Mesendoderm (in vitro differentiated cells): Measurements from ENCODE around the gene IGFBP4.

Experiments used
- DNase-seq: peaks from one replicate; pipeline ENCODE4 v3.0.0; 2013
- H2AK5ac ChIP-seq: 2 replicates; pipeline ENCODE4 v1.6.1; 2013; ENCODE audit warnings: low read length, inconsistent platforms
- H2BK120ac ChIP-seq: 2 replicates; pipeline ENCODE4 v1.6.1; 2013; ENCODE audit warnings: low read depth, mild to moderate bottlenecking, low read length, moderate library complexity, mixed read lengths
- H2BK15ac ChIP-seq: replicated peaks from 2 replicates; pipeline ENCODE4 v1.6.1; 2013; ENCODE audit warnings: low read depth, mild to moderate bottlenecking, moderate library complexity
- H2BK5ac ChIP-seq: 2 replicates; pipeline ENCODE4 v1.6.1; 2013; ENCODE audit warnings: low read length, inconsistent platforms
- H3K18ac ChIP-seq: 2 replicates; pipeline ENCODE4 v1.6.1; 2013; ENCODE audit warnings: mild to moderate bottlenecking, low read length, mixed read lengths
- H3K23ac ChIP-seq: one replicate; pipeline ENCODE4 v1.6.1; 2013; ENCODE audit warnings: low read length
- H3K27ac ChIP-seq: 2 replicates; pipeline ENCODE4 v1.5.1; 2013; ENCODE audit warnings: low read depth, mild to moderate bottlenecking, inconsistent platforms, low read length, moderate library complexity
- H3K27me3 ChIP-seq: 2 replicates; pipeline ENCODE4 v1.6.1; 2013; ENCODE audit warnings: low read length, control low read depth, mild to moderate bottlenecking, inconsistent platforms; ENCODE audit not compliant: insufficient read depth, poor library complexity
- H3K36me3 ChIP-seq: 2 replicates; pipeline ENCODE4 v1.6.1; 2013; ENCODE audit warnings: low read length, inconsistent platforms; ENCODE audit not compliant: control insufficient read depth, insufficient read depth
- H3K4ac ChIP-seq: one replicate; pipeline ENCODE4 v1.6.1; 2013; ENCODE audit warnings: low read depth, mild to moderate bottlenecking, low read length, moderate library complexity
- H3K4me1 ChIP-seq: 2 replicates; pipeline ENCODE4 v1.6.1; 2013; ENCODE audit warnings: low read depth, low read length, inconsistent platforms; ENCODE audit not compliant: control insufficient read depth
- H3K4me2 ChIP-seq: 2 replicates; pipeline ENCODE4 v1.6.1; 2013; ENCODE audit warnings: low read length
- H3K4me3 ChIP-seq: 2 replicates; pipeline ENCODE4 v1.5.1; 2013; ENCODE audit warnings: mild to moderate bottlenecking, low read length
- H3K56ac ChIP-seq: one replicate; pipeline ENCODE4 v1.6.1; 2013; ENCODE audit warnings: low read length
- H3K79me1 ChIP-seq: 2 replicates; pipeline ENCODE4 v1.6.1; 2013; ENCODE audit warnings: low read length, inconsistent platforms
- H3K79me2 ChIP-seq: 2 replicates; pipeline ENCODE4 v1.6.1; 2013; ENCODE audit warnings: mild to moderate bottlenecking, low read length; ENCODE audit not compliant: control insufficient read depth, insufficient read depth
- H3K9ac ChIP-seq: 2 replicates; pipeline ENCODE4 v1.6.1; 2013; ENCODE audit warnings: low read length, inconsistent platforms
- H4K5ac ChIP-seq: one replicate; pipeline ENCODE4 v1.6.1; 2013; ENCODE audit warnings: low read length
- H4K8ac ChIP-seq: one replicate; pipeline ENCODE4 v1.6.1; 2013; ENCODE audit warnings: low read depth, mild to moderate bottlenecking, control low read depth, low read length, moderate library complexity
- WGBS: extraction: QIAGEN DNeasy Blood & Tissue Kit; methylation state at CpG from one replicate; pipeline ENCODE4 v1.1.7; 2013; ENCODE audit warnings: low lambda C conversion rate, missing lambda C conversion rate; ENCODE audit not compliant: insufficient coverage; ENCODE audit errors: extremely low coverage; 5-methylcytosine and 5-hydroxymethylcytosine counted together

IGFBP4 gene

GRCh38 chr17:40495140-40495539, 51.9 kb downstream of the IGFBP4 start:
- H3K56ac ChIP-seq, result no peak overlapping the region
- H3K36me3 ChIP-seq, result no peaks in the 10 kb centered on the region
- H3K18ac ChIP-seq, result peak overlapping the region; percentile 5
- H4K8ac ChIP-seq, result no peak overlapping the region
- no peak overlapping the region for H2AK5ac ChIP-seq
- no peak overlapping the region for H3K4me2 ChIP-seq
- H4K5ac ChIP-seq, result no peak overlapping the region
- no peak for DNase-seq
- WGBS, result no CpG with 5 or more reads among the region's 5 CpGs
- no peak overlapping the region for H3K27ac ChIP-seq
- no peak overlapping the region for H2BK15ac ChIP-seq
- no peak overlapping the region for H2BK5ac ChIP-seq
- no peak overlapping the region for H3K9ac ChIP-seq
- H3K23ac ChIP-seq, result no peak overlapping the region
- H2BK120ac ChIP-seq, result no peak overlapping the region
- no peak overlapping the region for H3K4ac ChIP-seq
- H3K27me3 ChIP-seq, result no peaks in the 10 kb centered on the region
- H3K79me1 ChIP-seq, result peaks cover 1% of the 10 kb centered on the region
- H3K4me3 ChIP-seq, result no peak overlapping the region
- no peaks in the 10 kb centered on the region for H3K79me2 ChIP-seq
- H3K4me1 ChIP-seq, result peaks cover 23% of the 10 kb centered on the region

- Histone ChIP-seq H2BK120ac (no peak overlapping the region), H3K4me3 (no peak overlapping the region), H3K18ac (no peak overlapping the region), H3K9ac (no peak overlapping the region), H4K5ac (no peak overlapping the region), H3K23ac (no peak overlapping the region), H2AK5ac (no peak overlapping the region), H3K4ac (no peak overlapping the region), H2BK5ac (no peak overlapping the region), H4K8ac (no peak overlapping the region), H3K4me2 (no peak overlapping the region), H3K36me3 (no peaks in the 10 kb centered on the region), H3K56ac (no peak overlapping the region), H3K79me1 (peaks cover 1% of the 10 kb centered on the region), H2BK15ac (no peak overlapping the region), H3K79me2 (no peaks in the 10 kb centered on the region), H3K27ac (no peak overlapping the region), H3K27me3 (no peaks in the 10 kb centered on the region), H3K4me1 (peaks cover 14% of the 10 kb centered on the region)
- no peak for DNase-seq
- no CpG with 5 or more reads among the region's 6 CpGs for WGBS
These were observed 52.9 kb downstream of the IGFBP4 start for GRCh38 chr17:40496170-40496569.

- DNase-seq, result no peak
- no peak overlapping the region for H3K18ac ChIP-seq
- H3K36me3 ChIP-seq, result no peaks in the 10 kb centered on the region
- H3K9ac ChIP-seq, result no peak overlapping the region
- no peak overlapping the region for H2BK15ac ChIP-seq
- H3K79me2 ChIP-seq, result no peaks in the 10 kb centered on the region
- H3K4me1 ChIP-seq, result peaks cover 12% of the 10 kb centered on the region
- no peak overlapping the region for H3K4me2 ChIP-seq
- H3K23ac ChIP-seq, result no peak overlapping the region
- H3K4me3 ChIP-seq, result no peak overlapping the region
- H2AK5ac ChIP-seq, result no peak overlapping the region
- no peak overlapping the region for H3K4ac ChIP-seq
- WGBS, result no CpG with 5 or more reads among the region's 9 CpGs
- no peak overlapping the region for H2BK5ac ChIP-seq
- no peak overlapping the region for H2BK120ac ChIP-seq
- no peaks in the 10 kb centered on the region for H3K27me3 ChIP-seq
- H3K56ac ChIP-seq, result peak overlapping the region; percentile 6
- peaks cover 1% of the 10 kb centered on the region for H3K79me1 ChIP-seq
- no peak overlapping the region for H4K8ac ChIP-seq
- no peak overlapping the region for H4K5ac ChIP-seq
- no peak overlapping the region for H3K27ac ChIP-seq
These were observed 53.6 kb downstream of the IGFBP4 start for GRCh38 chr17:40496634-40497420.

GRCh38 chr17:40497695-40498094, 54.4 kb downstream of the IGFBP4 start:
- peak; percentile 69 for DNase-seq
- no peaks in the 10 kb centered on the region for H3K79me2 ChIP-seq
- peak overlapping the region; percentile 69 for H3K56ac ChIP-seq
- no peak overlapping the region for H2AK5ac ChIP-seq
- H3K36me3 ChIP-seq, result no peaks in the 10 kb centered on the region
- peak overlapping the region; percentile 30 for H3K18ac ChIP-seq
- no peak overlapping the region for H4K8ac ChIP-seq
- H3K79me1 ChIP-seq, result peaks cover 1% of the 10 kb centered on the region
- H2BK15ac ChIP-seq, result no peak overlapping the region
- no peak overlapping the region for H3K4ac ChIP-seq
- H2BK120ac ChIP-seq, result peak overlapping the region; percentile 7
- H3K4me3 ChIP-seq, result no peak overlapping the region
- H2BK5ac ChIP-seq, result peak overlapping the region; percentile 37
- peak overlapping the region; percentile 23 for H3K9ac ChIP-seq
- no peaks in the 10 kb centered on the region for H3K27me3 ChIP-seq
- H3K23ac ChIP-seq, result no peak overlapping the region
- no peak overlapping the region for H3K27ac ChIP-seq
- no peak overlapping the region for H4K5ac ChIP-seq
- peaks cover 9% of the 10 kb centered on the region for H3K4me1 ChIP-seq
- no peak overlapping the region for H3K4me2 ChIP-seq
- WGBS, result no CpG with 5 or more reads among the region's 2 CpGs

GRCh38 chr17:40498281-40499084, 55.2 kb downstream of the IGFBP4 start:
- no CpG with 5 or more reads among the region's 9 CpGs for WGBS

More at GRCh38 chr17:40498281-40499084, 55.2 kb downstream of the IGFBP4 start:
- H3K36me3 ChIP-seq, result no peaks in the 10 kb centered on the region
- no peak overlapping the region for H3K27ac ChIP-seq
- no peak overlapping the region for H2BK15ac ChIP-seq
- peak overlapping the region; percentile 30 for H3K18ac ChIP-seq
- H3K4me3 ChIP-seq, result no peak overlapping the region
- no peaks in the 10 kb centered on the region for H3K27me3 ChIP-seq
- H3K9ac ChIP-seq, result peak overlapping the region; percentile 28
- peaks cover 1% of the 10 kb centered on the region for H3K79me1 ChIP-seq
- H3K4me1 ChIP-seq, result peaks cover 9% of the 10 kb centered on the region
- no peak overlapping the region for H4K5ac ChIP-seq
- no peak overlapping the region for H2AK5ac ChIP-seq
- H3K79me2 ChIP-seq, result no peaks in the 10 kb centered on the region
- no peak overlapping the region for H3K4ac ChIP-seq
- peak overlapping the region; percentile 55 for H2BK120ac ChIP-seq
- peak overlapping the region; percentile 69 for H3K56ac ChIP-seq
- H2BK5ac ChIP-seq, result peak overlapping the region; percentile 1
- H3K23ac ChIP-seq, result no peak overlapping the region
- no peak for DNase-seq
- no peak overlapping the region for H3K4me2 ChIP-seq
- no peak overlapping the region for H4K8ac ChIP-seq
